Stomach smooth muscle (tissue), 2 donors: Measurements from ENCODE around the gene FLNA.

Experiments used
- H3K27ac ChIP-seq: one replicate; pipeline ENCODE4 v1.7.0; 2013; ENCODE audit warnings: mild to moderate bottlenecking, low read length, inconsistent platforms
- H3K27me3 ChIP-seq, 2 donors: one replicate each; pipeline ENCODE4 v1.7.0; 2013; ENCODE audit warnings: low read length in 2 of 2; ENCODE audit not compliant: insufficient read depth in 2 of 2, control insufficient read depth in 1 of 2
- H3K36me3 ChIP-seq, 2 donors: one replicate each; pipeline ENCODE4 v1.7.0; 2013; ENCODE audit warnings: low read length in 2 of 2; ENCODE audit not compliant: control insufficient read depth in 2 of 2, insufficient read depth in 2 of 2
- H3K4me1 ChIP-seq: one replicate; pipeline ENCODE4 v1.7.0; 2013; ENCODE audit warnings: low read length; ENCODE audit not compliant: control insufficient read depth, insufficient read depth
- H3K4me3 ChIP-seq, 2 donors: one replicate each; pipeline ENCODE4 v1.7.0; 2013; ENCODE audit warnings: low read length in 2 of 2
- H3K9ac ChIP-seq, 2 donors: one replicate each; pipeline ENCODE4 v1.7.0; 2013; ENCODE audit warnings: low read length in 2 of 2, mild to moderate bottlenecking in 1 of 2
- H3K9me3 ChIP-seq, 2 donors: one replicate each; pipeline ENCODE4 v1.7.0; 2013; ENCODE audit warnings: low read length in 2 of 2; ENCODE audit not compliant: control insufficient read depth in 2 of 2
- donor health status: healthy.
- donor health status: Pancreatic carcinoma.

Gene FLNA

GRCh38 chrX:154383359-154384283 is 9.2 kb upstream of the FLNA start:
- no peak overlapping the region for H3K4me3 ChIP-seq
- H3K27ac ChIP-seq, result peak overlapping the region; percentile 31
- H3K9ac ChIP-seq, result no peak overlapping the region
- peaks cover 29% of the 10 kb centered on the region for H3K4me1 ChIP-seq
- peaks cover 0 to 8% of the 10 kb centered on the region in 2 donors for H3K27me3 ChIP-seq
- H3K9me3 ChIP-seq, result no peaks in the 10 kb centered on the region
- no peaks in the 10 kb centered on the region for H3K36me3 ChIP-seq

GRCh38 chrX:154382483-154383069 is 8.1 kb upstream of the FLNA start:
- Histone ChIP-seq H3K36me3 (no peaks in the 10 kb centered on the region), H3K9me3 (no peaks in the 10 kb centered on the region), H3K4me1 (peaks cover 37% of the 10 kb centered on the region), H3K9ac (no peak overlapping the region), H3K4me3 (no peak overlapping the region), H3K27ac (no peak overlapping the region), H3K27me3 (peaks cover 0 to 8% of the 10 kb centered on the region in 2 donors)

- no peak overlapping the region for H3K27ac ChIP-seq
- peaks cover 45% of the 10 kb centered on the region for H3K4me1 ChIP-seq
- H3K4me3 ChIP-seq, result no peak overlapping the region
- no peak overlapping the region for H3K9ac ChIP-seq
- H3K36me3 ChIP-seq, result no peaks in the 10 kb centered on the region
- H3K27me3 ChIP-seq, result peaks cover 0 to 14% of the 10 kb centered on the region in 2 donors
- H3K9me3 ChIP-seq, result no peaks in the 10 kb centered on the region
Observed at GRCh38 chrX:154381271-154381670, 6.8 kb upstream of the FLNA start.

- Histone ChIP-seq H3K27ac (peak overlapping the region; percentile 98), H3K4me1 (peaks cover 46% of the 10 kb centered on the region), H3K27me3 (peaks cover 0 to 14% of the 10 kb centered on the region in 2 donors), H3K4me3 (peak overlapping the region; percentile 71 to 76), H3K9me3 (no peaks in the 10 kb centered on the region), H3K36me3 (no peaks in the 10 kb centered on the region), H3K9ac (peak overlapping the region; percentile 93 to 96)
Observed at GRCh38 chrX:154380787-154381186, 6.4 kb upstream of the FLNA start.

GRCh38 chrX:154380153-154380552 is 5.7 kb upstream of the FLNA start:
- peak overlapping the region; percentile 93 to 96 for H3K9ac ChIP-seq
- peaks cover 0 to 14% of the 10 kb centered on the region in 2 donors for H3K27me3 ChIP-seq
- H3K27ac ChIP-seq, result peak overlapping the region; percentile 98
- peaks cover 46% of the 10 kb centered on the region for H3K4me1 ChIP-seq
- H3K4me3 ChIP-seq, result peak overlapping the region; percentile 71 to 76
- H3K9me3 ChIP-seq, result no peaks in the 10 kb centered on the region
- no peaks in the 10 kb centered on the region for H3K36me3 ChIP-seq

- H3K27ac ChIP-seq, result peak overlapping the region; percentile 98
- no peaks in the 10 kb centered on the region for H3K36me3 ChIP-seq
- no peaks in the 10 kb centered on the region for H3K9me3 ChIP-seq
- peak overlapping the region; percentile 71 to 76 for H3K4me3 ChIP-seq
- peak overlapping the region; percentile 93 to 96 for H3K9ac ChIP-seq
- H3K27me3 ChIP-seq, result peaks cover 0 to 13% of the 10 kb centered on the region in 2 donors
- H3K4me1 ChIP-seq, result peaks cover 49% of the 10 kb centered on the region
Observed at GRCh38 chrX:154379569-154379951, 5.1 kb upstream of the FLNA start.

- H3K9me3 ChIP-seq, result no peaks in the 10 kb centered on the region
- H3K27ac ChIP-seq, result peak within 1 kb of the TSS; percentile 98
- peak within 1 kb of the TSS; percentile 93 to 96 for H3K9ac ChIP-seq
- peaks cover 44% of the 10 kb centered on the region for H3K4me1 ChIP-seq
- H3K4me3 ChIP-seq, result peak within 1 kb of the TSS; percentile 71 to 76
- no peaks in the 10 kb centered on the region for H3K36me3 ChIP-seq
- H3K27me3 ChIP-seq, result peaks cover 0 to 10% of the 10 kb centered on the region in 2 donors
Observed at GRCh38 chrX:154378799-154379568, 4.5 kb upstream of the FLNA start, which contains the start of gene EMD. Gene EMD (plus strand): TSS chrX:154379295. CDS start chrX:154379485, 190 bp downstream.

- Histone ChIP-seq H3K9me3 (no peaks in the 10 kb centered on the region), H3K4me1 (peaks cover 42% of the 10 kb centered on the region), H3K36me3 (no peaks in the 10 kb centered on the region), H3K4me3 (peak overlapping the region; percentile 25 to 65), H3K9ac (peak overlapping the region; percentile 78), H3K27ac (peak overlapping the region; percentile 97), H3K27me3 (peaks cover 0 to 6% of the 10 kb centered on the region in 2 donors)
Observed at GRCh38 chrX:154378059-154378798, 3.8 kb upstream of the FLNA start.

GRCh38 chrX:154376774-154377173 is 2.3 kb upstream of the FLNA start:
- Histone ChIP-seq H3K4me1 (peaks cover 39% of the 10 kb centered on the region), H3K36me3 (peaks cover 2 to 11% of the 10 kb centered on the region in 2 donors), H3K27ac (peak overlapping the region; percentile 97), H3K4me3 (peak overlapping the region in 1 of 2 donors; percentile 35), H3K9me3 (no peaks in the 10 kb centered on the region), H3K27me3 (peaks cover 0 to 8% of the 10 kb centered on the region in 2 donors), H3K9ac (peak overlapping the region; percentile 78)

GRCh38 chrX:154375156-154375504 is 696 bp upstream of the FLNA start:
- Histone ChIP-seq H3K4me3 (peak overlapping the region; percentile 25 to 63), H3K4me1 (peaks cover 28% of the 10 kb centered on the region), H3K9ac (peak overlapping the region; percentile 85 to 87)

More at GRCh38 chrX:154375156-154375504, 696 bp upstream of the FLNA start:
- peaks cover 2 to 13% of the 10 kb centered on the region in 2 donors for H3K36me3 ChIP-seq
- peak overlapping the region; percentile 97 for H3K27ac ChIP-seq
- peaks cover 0 to 9% of the 10 kb centered on the region in 2 donors for H3K27me3 ChIP-seq
- H3K9me3 ChIP-seq, result no peaks in the 10 kb centered on the region
